ENCODE results near the gene CD2BP2. TPM values are rescaled to one million over a fixed set of nuclear protein-coding genes. Genes with fewer than 3 reads are reported as not detected.

CD2BP2 gene
- total and polyA plus RNA-seq, 2 of the 13 experiments (the other 11 are each of a cell fraction or from before 2014, with no cell fraction given) = 24.9 to 54.6 TPM

- no peak for TF ChIP-seq ZFYVE20 (CRISPR knock-in tag; IDR thresholded peaks at IDR 0.05; ENCODE audit: borderline replicate concordance, low read depth)
- no peak for TF ChIP-seq ZNF34 (CRISPR knock-in tag; IDR thresholded peaks at IDR 0.05; ENCODE audit: borderline replicate concordance)
- peak; percentile 99 for TF ChIP-seq MEIS1 (CRISPR knock-in tag; IDR thresholded peaks at IDR 0.05; ENCODE audit: borderline replicate concordance)
- TF ChIP-seq CREM (IDR thresholded peaks at IDR 0.05) = peak; percentile 91
- TF ChIP-seq CREM (CRISPR knock-in tag; IDR thresholded peaks at IDR 0.05) = no peak
- no peak for TF ChIP-seq KDM5B (CRISPR knock-in tag; IDR thresholded peaks at IDR 0.05; ENCODE audit: borderline replicate concordance)
- TF ChIP-seq POGK (CRISPR knock-in tag; conservative IDR thresholded peaks at IDR 0.05) = no peak
- peak; percentile 84 for TF ChIP-seq TFDP1 (CRISPR knock-in tag; IDR thresholded peaks at IDR 0.05; ENCODE audit: borderline replicate concordance)
- no peak for TF ChIP-seq ZNF414 (CRISPR knock-in tag; IDR thresholded peaks at IDR 0.05)
- TF ChIP-seq SRSF9 (IDR thresholded peaks at IDR 0.05; ENCODE audit: borderline replicate concordance, insufficient read depth, low read depth, low read length, poor library complexity, severe bottlenecking) = no peak
- no peak for TF ChIP-seq ZNF362 (CRISPR knock-in tag; IDR thresholded peaks at IDR 0.05; ENCODE audit: borderline replicate concordance)
- TF ChIP-seq SRSF4 (IDR thresholded peaks at IDR 0.05; ENCODE audit: low read depth, low read length, poor library complexity, severe bottlenecking) = no peak
- TF ChIP-seq GATAD2A (CRISPR knock-in tag; IDR thresholded peaks at IDR 0.05) = peak; percentile 30; the same call in 1 of the 2 replicates
- TF ChIP-seq PHF5A (CRISPR knock-in tag; IDR thresholded peaks at IDR 0.05; ENCODE audit: low read depth, unreplicated experiment) = peak; percentile 32
- no peak for TF ChIP-seq CCDC6 (CRISPR knock-in tag; IDR thresholded peaks at IDR 0.05)
- TF ChIP-seq HNF1A (IDR thresholded peaks at IDR 0.05; ENCODE audit: low read depth) = peak; percentile 31; the same call in 1 of the 2 replicates
- TF ChIP-seq HNF1A (CRISPR knock-in tag; IDR thresholded peaks at IDR 0.05; ENCODE audit: borderline replicate concordance) = no peak
- TF ChIP-seq ATF1 (CRISPR knock-in tag; IDR thresholded peaks at IDR 0.05) = peak; percentile 93
These were observed 15.5 kb upstream of the CD2BP2 start, which contains the start of gene TBC1D10B (continued) for GRCh38 chr16:30370456-30371247.
